Stimulated activated CD4-positive, alpha-beta T cell treated with anti-CD3 and anti-CD28 coated beads, Interleukin-15, amount 100 ng/mL, for 48 hours (primary cell): ENCODE results near the gene ZNF554.
"Not testable (repeated sequence)": the region's sequence is repeated elsewhere in the genome, so short reads cannot be mapped to it uniquely, and the experiment has no call there.

Experiments used
- DNase-seq, 2 donors: peaks; one replicate each; pipeline ENCODE4 v3.0.0-alpha.2; 2020; ENCODE audit warnings: low read depth in 2 of 2

ZNF554 gene

DNA sequence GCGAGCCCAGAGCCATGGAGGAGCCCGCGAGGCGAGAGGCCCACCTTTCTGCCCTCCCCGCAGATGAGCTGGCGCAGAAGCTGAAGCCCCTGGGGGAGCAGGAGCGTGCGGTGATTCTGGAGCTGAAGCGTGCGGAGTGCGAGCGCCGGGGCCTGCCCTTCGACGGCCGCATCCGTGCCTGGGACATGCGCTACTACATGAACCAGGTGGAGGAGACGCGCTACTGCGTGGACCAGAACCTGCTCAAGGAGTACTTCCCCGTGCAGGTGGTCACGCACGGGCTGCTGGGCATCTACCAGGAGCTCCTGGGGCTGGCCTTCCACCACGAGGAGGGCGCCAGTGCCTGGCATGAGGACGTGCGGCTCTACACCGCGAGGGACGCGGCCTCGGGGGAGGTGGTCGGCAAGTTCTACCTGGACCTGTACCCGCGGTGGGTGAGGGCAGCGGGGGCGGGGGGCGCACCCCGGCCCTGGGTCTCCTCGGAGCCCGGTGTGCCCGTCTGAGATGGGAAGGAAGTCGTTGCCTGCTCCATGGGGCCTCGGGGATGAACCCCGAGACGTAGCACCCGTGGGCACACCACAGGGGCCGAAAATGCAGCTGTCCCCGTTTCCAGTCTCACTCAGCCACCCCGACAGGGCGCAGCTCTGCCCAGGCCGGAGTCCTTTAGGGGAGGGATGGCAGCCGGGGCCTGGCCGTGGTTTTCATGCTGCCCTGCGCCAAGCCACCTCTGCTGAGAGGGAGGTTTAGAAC, 12.1 kb upstream of the ZNF554 start:
- DNase-seq = no peak

DNA sequence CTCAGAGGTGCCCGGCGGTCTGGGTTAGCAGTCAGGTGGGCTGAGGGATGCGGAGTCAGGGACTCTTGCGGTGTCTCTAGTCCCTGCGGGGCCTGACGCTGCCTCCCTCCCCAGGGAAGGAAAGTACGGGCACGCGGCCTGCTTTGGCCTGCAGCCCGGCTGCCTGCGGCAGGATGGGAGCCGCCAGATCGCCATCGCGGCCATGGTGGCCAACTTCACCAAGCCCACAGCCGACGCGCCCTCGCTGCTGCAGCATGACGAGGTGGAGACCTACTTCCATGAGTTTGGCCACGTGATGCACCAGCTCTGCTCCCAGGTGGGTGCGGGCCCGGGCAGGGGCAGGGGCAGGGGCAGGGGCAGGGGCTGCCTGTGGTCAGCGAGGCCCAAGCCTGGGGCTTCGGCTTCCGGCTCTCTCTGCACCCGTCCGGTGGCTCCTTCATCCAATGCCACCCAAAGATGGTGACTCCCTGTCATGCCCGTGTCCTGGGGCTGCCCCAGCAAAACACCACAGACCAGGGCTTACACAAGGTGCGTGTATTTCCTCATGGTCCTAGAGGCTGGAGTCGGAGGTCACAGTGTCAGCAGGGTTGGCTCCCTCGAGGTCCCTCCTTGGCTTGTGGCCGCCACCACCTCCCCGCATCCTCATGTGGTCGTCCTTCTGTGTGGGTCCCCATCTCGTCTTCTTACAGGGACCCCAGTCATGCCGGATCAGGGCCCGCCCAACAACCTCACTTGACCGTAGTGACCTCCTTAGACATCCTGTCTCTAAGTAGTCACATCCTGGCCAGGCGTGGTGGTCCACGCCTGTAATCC, 11.3 kb upstream of the ZNF554 start:
- no peak for DNase-seq

DNA sequence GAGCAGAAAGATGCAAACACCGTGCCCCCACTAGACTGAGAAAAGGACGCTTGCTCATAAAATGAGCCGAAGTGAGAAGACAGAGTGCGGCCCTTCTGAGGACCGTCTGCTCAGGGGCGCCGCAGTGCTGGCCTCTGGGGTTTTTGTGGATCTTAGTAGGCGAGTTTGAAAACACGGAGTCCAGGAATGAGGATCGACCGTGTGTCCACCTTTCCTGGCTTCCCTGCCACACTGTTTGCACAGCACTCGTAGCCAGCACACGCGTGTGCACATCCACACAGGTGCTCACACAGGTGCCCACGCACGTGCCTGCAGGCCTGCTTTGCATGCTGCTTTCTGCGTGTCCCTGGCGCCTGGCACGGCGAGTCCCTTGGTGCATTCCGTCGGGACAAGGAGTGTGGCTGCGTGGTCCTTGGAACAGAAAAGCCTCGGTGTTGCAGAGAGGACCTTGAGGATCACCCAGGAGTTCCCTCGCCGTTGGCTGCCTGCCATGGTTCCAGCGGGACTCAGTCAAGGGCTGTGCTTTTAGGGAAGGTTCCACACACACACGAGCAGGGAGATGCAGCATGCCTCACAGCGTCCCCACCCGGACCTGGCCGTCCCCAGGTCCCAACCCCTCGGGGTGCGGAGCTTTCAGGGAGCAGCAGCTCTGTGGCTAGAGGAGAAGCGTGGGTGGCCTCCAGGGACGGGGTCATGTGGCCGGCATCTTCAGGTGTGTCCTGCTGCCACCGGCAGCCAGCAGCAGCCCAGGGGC, 10.1 kb upstream of the ZNF554 start:
- DNase-seq = no peak

DNA sequence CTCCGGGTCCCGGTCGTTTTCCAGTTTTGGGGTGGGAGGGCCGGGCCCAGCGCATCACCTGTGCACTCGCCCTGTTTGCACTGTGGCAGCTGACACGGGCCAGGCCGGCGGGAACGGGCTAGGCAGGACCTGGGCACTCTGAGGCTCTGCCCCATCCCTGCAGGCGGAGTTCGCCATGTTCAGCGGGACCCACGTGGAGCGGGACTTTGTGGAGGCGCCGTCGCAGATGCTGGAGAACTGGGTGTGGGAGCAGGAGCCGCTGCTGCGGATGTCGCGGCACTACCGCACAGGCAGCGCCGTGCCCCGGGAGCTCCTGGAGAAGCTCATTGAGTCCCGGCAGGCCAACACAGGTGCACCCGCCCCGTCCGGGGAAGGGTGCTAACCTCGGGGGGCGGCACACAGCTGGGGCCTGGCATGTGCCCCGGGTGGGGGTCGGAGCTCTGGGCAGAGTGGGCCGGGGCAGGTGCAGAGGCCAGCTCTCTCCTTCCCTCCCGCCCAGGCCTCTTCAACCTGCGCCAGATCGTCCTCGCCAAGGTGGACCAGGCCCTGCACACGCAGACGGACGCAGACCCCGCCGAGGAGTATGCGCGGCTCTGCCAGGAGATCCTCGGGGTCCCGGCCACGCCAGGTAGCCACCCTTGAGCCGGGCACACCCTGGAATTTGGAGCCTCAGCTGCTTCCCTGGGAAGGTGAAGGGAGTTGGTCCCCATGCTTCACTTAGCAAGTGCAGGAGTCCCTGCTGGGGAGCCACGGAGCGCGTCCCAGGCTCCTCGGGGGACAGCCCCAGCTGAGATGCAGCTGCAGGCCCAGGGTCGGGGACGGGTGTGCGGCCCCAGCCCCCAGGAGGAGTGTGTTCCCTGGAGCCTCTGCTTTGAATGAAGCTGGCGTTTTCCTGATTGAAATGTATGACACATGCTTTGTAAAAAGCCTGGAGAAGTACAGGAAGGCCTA, 9.3 kb upstream of the ZNF554 start:
- no peak for DNase-seq

DNA sequence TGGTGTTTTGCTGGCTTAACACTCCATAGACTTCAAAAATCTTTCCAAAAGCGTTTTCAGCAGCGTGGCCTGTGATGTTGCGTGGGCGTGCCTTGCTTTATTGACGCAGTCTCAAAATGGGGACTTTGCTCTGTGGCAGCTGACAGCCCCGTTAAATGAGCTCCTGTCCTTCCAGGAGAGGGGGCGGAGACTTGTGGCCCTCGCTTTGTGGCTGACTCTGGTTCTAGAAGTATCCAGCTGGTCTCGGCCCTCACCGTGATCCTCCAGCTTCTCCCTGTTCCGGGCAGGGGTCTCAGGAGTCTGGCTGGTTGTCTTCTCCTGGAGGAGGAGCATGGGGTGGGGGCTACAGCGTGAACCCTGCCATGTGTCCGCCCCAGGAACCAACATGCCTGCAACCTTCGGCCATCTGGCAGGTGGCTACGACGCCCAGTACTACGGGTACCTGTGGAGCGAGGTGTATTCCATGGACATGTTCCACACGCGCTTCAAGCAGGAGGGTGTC, 8.4 kb upstream of the ZNF554 start:
- no peak for DNase-seq

DNA sequence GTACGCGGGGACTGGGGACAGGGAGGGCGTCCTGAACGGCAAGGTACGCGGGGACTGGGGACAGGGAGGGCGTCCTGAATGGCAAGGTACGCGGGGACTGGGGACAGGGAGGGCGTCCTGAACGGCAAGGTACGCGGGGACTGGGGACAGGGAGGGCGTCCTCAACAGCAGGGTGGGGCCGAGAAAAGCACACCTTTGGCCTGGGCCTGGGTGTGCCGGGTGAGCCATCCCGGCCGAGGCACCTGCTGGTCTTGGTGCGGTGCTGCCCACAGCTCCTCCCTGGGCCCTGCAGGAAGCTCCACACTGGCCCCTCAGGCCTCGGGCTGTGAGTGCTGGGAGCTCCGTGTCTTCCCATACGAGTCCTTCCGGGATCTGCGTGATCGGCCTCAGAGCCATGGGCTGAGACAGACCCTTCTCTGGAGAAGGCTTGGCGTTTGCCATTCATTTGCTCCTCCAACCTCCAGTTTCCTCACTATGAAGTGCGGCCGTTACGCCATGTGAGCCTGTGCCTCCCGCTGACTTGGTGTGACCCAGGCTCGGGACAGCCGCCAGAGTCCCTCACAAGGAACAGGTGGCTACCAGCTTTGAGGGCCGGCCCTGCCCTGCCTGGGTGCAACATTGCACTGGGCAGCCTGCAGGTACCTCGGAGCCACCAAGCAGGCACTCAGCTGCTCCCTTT, 7.8 kb upstream of the ZNF554 start:
- DNase-seq = no peak

GRCh38 chr19:2812414-2813234, 7.0 kb upstream of the ZNF554 start:
- no peak for DNase-seq

- no peak for DNase-seq
These were observed 6.2 kb upstream of the ZNF554 start for GRCh38 chr19:2813235-2814160.

GRCh38 chr19:2814426-2814825, 5.2 kb upstream of the ZNF554 start:
- DNase-seq = no peak

DNA sequence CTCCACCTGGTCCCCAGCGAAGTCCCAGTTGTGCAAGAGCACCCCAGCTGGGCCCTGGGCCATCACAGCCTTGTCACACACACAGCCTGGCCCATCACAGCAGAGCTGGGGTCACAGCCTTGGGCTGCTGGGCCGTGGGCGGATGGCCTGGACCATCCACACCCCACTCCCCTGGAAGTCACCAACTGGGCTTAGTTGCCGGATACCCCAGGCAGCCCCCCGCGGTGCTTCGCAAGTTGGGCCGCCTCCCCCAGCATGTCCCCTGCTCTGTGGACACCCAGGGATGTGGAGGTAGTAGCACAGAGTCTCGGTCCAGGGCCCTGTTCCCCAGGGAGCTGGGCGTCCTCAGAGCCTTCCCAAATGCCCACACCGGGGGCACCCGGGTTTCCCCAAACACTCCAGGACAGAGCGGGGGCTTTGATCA, 4.5 kb upstream of the ZNF554 start:
- no peak for DNase-seq

- no peak for DNase-seq
These were observed 3.7 kb upstream of the ZNF554 start for GRCh38 chr19:2815923-2816322.

DNA sequence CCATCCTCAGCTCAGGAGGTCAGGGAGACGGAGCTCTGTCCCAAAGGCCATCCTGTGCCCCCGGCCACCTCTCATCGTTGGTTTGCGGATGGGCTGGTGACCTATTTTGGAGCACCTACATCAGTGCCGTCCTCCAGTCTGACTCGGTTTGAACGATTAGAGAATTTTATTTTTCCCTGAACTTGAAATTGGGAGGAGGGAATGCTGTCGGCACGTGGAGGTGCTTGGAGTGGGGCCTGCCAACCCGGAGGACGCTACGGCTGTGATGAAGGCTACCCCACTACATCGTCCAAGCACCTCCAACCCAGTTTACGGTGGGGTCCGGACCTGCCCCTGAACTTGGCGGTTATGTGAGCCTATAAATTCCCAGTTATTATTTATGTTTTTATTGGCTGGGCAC, 3.0 kb upstream of the ZNF554 start:
- DNase-seq = no peak

- not testable (repeated sequence) for DNase-seq
These were observed 2.3 kb upstream of the ZNF554 start for GRCh38 chr19:2817237-2817829.

DNA sequence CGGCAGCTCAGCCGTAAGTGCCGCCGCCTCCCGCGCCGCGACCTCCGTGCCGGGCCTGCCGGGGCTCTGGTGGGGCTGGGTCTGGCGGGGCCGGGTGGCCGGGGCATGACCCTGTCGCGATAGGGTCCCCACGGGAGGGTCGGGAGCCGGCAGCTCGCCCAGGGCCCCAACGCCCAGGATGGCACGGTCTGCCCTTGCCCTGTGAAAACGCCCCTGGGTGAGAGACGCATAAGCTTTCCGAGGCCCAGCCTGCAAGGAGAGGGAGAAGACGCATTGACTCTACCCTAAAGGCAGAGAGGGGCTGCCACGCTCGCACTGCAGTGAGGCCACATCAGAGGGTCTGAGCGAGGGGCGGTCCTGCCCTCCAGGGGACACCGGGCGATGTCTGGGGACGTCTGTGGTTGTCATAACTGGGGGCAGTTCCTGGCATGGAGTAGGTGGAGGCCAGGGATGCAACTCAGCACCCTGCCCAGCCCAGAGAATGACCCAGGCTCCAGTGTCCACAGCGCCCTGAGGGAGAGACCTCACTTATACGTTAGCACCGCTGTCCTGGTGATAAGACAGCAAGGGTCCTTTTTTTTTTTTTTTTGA, 539 bp downstream of the ZNF554 start:
- no peak for DNase-seq

- DNase-seq = no peak
These were observed 3.2 kb downstream of the ZNF554 start for GRCh38 chr19:2822846-2823245.

DNA sequence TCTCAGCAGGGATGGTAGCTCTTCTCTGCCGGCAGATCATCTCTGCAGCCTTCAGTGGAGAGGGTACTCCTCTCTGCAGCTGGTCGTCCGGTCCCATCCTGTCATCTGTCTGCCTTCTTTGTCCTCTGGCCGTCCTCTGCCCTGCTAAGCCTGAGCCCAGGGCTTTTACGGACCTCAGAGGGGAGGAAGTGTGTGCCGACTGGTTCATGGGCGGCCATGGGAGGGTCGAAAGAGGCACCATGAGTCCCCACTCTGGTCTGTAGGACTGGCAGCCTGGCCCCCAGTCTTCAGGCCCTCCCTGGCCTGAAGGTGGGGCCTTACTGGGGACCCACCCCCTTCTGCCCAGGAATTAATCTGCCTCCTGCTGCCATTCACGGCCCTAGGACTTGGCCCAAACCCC, 4.0 kb downstream of the ZNF554 start:
- DNase-seq = no peak

DNA sequence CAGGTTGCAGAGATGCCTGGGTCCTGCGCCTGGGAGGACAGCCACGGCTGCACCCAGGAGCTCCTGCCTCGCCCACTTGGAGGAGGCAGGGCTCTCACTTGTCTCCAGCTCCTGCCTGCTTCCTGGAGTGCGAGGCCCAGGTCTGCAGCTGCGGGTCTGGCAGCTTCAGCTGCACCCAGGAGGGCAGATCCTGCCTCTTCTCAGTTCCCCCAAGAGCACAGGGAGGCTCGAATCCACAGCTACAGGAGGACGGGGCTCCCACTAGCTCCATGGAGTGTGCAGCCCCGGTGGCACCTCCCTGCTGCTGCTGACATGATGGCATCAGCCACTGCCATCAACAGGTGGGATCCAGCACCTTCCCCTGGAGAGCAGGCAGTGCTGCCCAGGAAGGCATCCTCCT, 4.5 kb downstream of the ZNF554 start:
- no peak for DNase-seq

DNA sequence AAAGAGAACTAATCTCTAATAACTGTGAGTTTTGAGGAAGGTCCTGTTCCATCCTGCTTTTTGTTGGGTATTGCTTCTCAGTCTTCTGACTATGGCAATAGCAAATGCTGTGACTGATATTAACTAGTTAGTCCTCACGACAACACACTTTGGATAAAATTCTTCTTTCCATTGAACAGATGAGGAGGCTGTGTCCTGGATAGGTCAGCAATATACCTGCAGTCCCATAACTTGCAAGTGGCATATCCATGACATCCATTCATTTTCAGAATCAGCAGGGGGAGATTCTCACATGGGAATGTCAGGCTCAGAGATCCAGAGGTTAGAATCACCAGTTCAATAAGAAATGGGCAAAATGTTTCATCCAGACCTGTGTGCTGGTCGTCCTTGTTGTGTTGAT, 7.4 kb downstream of the ZNF554 start:
- no peak for DNase-seq
